Neuronal stem cell (in vitro differentiated cells): Measurements from ENCODE around the gene ITPR2.

Experiments used
- DNase-seq: peaks from one replicate; pipeline ENCODE4 v3.0.0-alpha.2; 2013; ENCODE audit warnings: low spot score
- H2AFZ ChIP-seq: one replicate; pipeline ENCODE4 v1.6.1; 2013; ENCODE audit warnings: mild to moderate bottlenecking, low read length, inconsistent platforms
- H2AK5ac ChIP-seq: 2 replicates; pipeline ENCODE4 v1.6.1; 2013; ENCODE audit warnings: low read depth, mild to moderate bottlenecking, inconsistent platforms, low read length, moderate library complexity, mixed read lengths
- H2BK120ac ChIP-seq: 2 replicates; pipeline ENCODE4 v1.6.1; 2013; ENCODE audit warnings: low read depth, mild to moderate bottlenecking, inconsistent platforms, low read length, moderate library complexity, mixed read lengths
- H2BK12ac ChIP-seq: one replicate; pipeline ENCODE4 v1.6.1; 2013; ENCODE audit warnings: low read length, inconsistent platforms
- H2BK15ac ChIP-seq: 2 replicates; pipeline ENCODE4 v1.6.1; 2013; ENCODE audit warnings: mild to moderate bottlenecking, low read length, inconsistent platforms, mixed read lengths
- H2BK5ac ChIP-seq: one replicate; pipeline ENCODE4 v1.6.1; 2013; ENCODE audit warnings: inconsistent platforms, mild to moderate bottlenecking, low read length, moderate library complexity
- H3K14ac ChIP-seq: one replicate; pipeline ENCODE4 v1.6.1; 2013; ENCODE audit warnings: low read length, inconsistent platforms
- H3K18ac ChIP-seq: 2 replicates; pipeline ENCODE4 v1.6.1; 2013; ENCODE audit warnings: low read length, inconsistent platforms
- H3K23ac ChIP-seq: 2 replicates; pipeline ENCODE4 v1.6.1; 2013; ENCODE audit warnings: low read depth, mild to moderate bottlenecking, mixed read lengths, low read length, inconsistent platforms; ENCODE audit not compliant: poor library complexity
- H3K27ac ChIP-seq: replicated peaks from 3 replicates; pipeline ENCODE4 v1.5.1; 2013; ENCODE audit warnings: low read length, inconsistent platforms
- H3K27me3 ChIP-seq, 3 experiments: 2 replicates each; pipeline ENCODE4 v1.6.1; 2013; ENCODE audit warnings: low read length in 3 of 3, mild to moderate bottlenecking in 2 of 3, inconsistent platforms in 1 of 3, low read depth in 1 of 3, mixed read lengths in 1 of 3, moderate library complexity in 1 of 3; ENCODE audit not compliant: control insufficient read depth in 3 of 3, insufficient read depth in 3 of 3
- H3K36me3 ChIP-seq, 2 donors: replicated peaks in 1 of 2; 2 replicates each; pipeline ENCODE4 v1.6.1; 2013; ENCODE audit warnings: low read length in 2 of 2; ENCODE audit not compliant: control insufficient read depth in 2 of 2, insufficient read depth in 2 of 2
- H3K4ac ChIP-seq: 2 replicates; pipeline ENCODE4 v1.6.1; 2013; ENCODE audit warnings: inconsistent platforms, mild to moderate bottlenecking, low read length, moderate library complexity
- H3K4me1 ChIP-seq, 2 donors: 1 replicate in 1 of 2; 2 replicates in 1 of 2; pipeline ENCODE4 v1.6.1; 2013; ENCODE audit warnings: low read length in 2 of 2, low read depth in 1 of 2; ENCODE audit not compliant: control insufficient read depth in 2 of 2, insufficient read depth in 1 of 2
- H3K4me2 ChIP-seq: one replicate; pipeline ENCODE4 v1.6.1; 2013; ENCODE audit warnings: mild to moderate bottlenecking, low read length, inconsistent platforms; ENCODE audit not compliant: insufficient read depth, poor library complexity, severe bottlenecking
- H3K4me3 ChIP-seq, 2 donors: 2 replicates each; pipeline ENCODE4 v1.5.1; 2013; ENCODE audit warnings: low read length in 2 of 2, mild to moderate bottlenecking in 2 of 2, inconsistent platforms in 1 of 2, moderate library complexity in 1 of 2
- H3K79me1 ChIP-seq: one replicate; pipeline ENCODE4 v1.6.1; 2013; ENCODE audit warnings: low read depth, mild to moderate bottlenecking, inconsistent platforms, low read length, moderate library complexity
- H3K9ac ChIP-seq: one replicate; pipeline ENCODE4 v1.6.1; 2013; ENCODE audit warnings: mild to moderate bottlenecking, low read depth, low read length, inconsistent platforms; ENCODE audit not compliant: poor library complexity
- H3K9me3 ChIP-seq, 2 donors: replicated peaks in 1 of 2; 2 replicates each; pipeline versions ENCODE3 to v1.6.1; 2013; ENCODE audit warnings: low read length in 2 of 2, mild to moderate bottlenecking in 2 of 2, inconsistent platforms in 1 of 2, low read depth in 1 of 2, mixed read lengths in 1 of 2, moderate library complexity in 1 of 2; ENCODE audit not compliant: control insufficient read depth in 2 of 2, insufficient read depth in 1 of 2
- H4K8ac ChIP-seq: one replicate; pipeline ENCODE4 v1.6.1; 2013; ENCODE audit warnings: low read depth, mild to moderate bottlenecking, inconsistent platforms, low read length, moderate library complexity
- H4K91ac ChIP-seq: one replicate; pipeline ENCODE4 v1.6.1; 2013; ENCODE audit warnings: low read length, low read depth, mild to moderate bottlenecking, inconsistent platforms; ENCODE audit not compliant: poor library complexity
- WGBS, 2 donors: extraction: QIAGEN DNeasy Blood & Tissue Kit; methylation state at CpG; one replicate each; pipeline ENCODE4 v1.1.7; 2013; ENCODE audit warnings: missing lambda C conversion rate in 2 of 2, mixed read lengths in 1 of 2; ENCODE audit not compliant: insufficient read length in 2 of 2, insufficient replicate concordance in 1 of 2; ENCODE audit errors: extremely low coverage in 2 of 2; 5-methylcytosine and 5-hydroxymethylcytosine counted together

ITPR2 gene

GRCh38 chr12:26401874-26402273 lies 431.1 kb downstream of the ITPR2 start:
- no peak overlapping the region for H2BK15ac ChIP-seq
- no peaks in the 10 kb centered on the region for H3K27me3 ChIP-seq
- H3K36me3 ChIP-seq, result no peaks in the 10 kb centered on the region
- no peak overlapping the region for H3K9ac ChIP-seq
- H4K8ac ChIP-seq, result no peak overlapping the region
- DNase-seq, result no peak
- H3K14ac ChIP-seq, result no peak overlapping the region
- no peak overlapping the region for H2AK5ac ChIP-seq
- H2AFZ ChIP-seq, result no peak overlapping the region
- no peak overlapping the region for H4K91ac ChIP-seq
- no peak overlapping the region for H2BK120ac ChIP-seq
- no peaks in the 10 kb centered on the region for H3K4me1 ChIP-seq
- no peak overlapping the region for H3K27ac ChIP-seq
- WGBS, 2 donors, result no CpG with 5 or more reads among the region's 1 CpG
- no peak overlapping the region for H2BK12ac ChIP-seq
- no peak overlapping the region for H3K23ac ChIP-seq
- no peak overlapping the region for H3K4ac ChIP-seq
- H3K9me3 ChIP-seq, result peaks cover 0 to 2% of the 10 kb centered on the region in 2 donors
- no peak overlapping the region for H3K4me2 ChIP-seq
- no peak overlapping the region for H3K4me3 ChIP-seq
- H3K79me1 ChIP-seq, result no peaks in the 10 kb centered on the region
- H3K18ac ChIP-seq, result no peak overlapping the region
- H2BK5ac ChIP-seq, result no peak overlapping the region

DNA sequence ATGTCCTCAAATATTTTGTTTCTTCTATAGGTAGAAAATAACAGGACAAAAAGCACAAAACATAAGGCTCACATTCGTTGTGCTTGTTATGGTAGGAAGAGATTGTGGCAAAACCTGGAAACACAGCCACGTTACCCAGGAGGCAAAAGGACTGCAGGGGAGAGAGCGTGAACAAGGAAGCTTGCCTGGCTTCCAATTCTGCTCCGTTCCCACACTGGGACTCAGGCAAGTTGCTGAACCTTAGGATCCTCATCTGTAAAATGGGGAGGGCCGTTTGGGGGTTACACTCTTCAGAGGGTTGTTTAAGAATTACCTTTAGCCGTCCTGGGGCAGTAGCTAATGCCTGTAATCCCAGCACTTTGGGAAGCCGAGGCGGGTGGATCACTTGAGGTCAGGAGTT lies 432.4 kb downstream of the ITPR2 start:
- H3K9ac ChIP-seq, result no peak overlapping the region
- H3K27me3 ChIP-seq, result no peaks in the 10 kb centered on the region
- H3K36me3 ChIP-seq, result no peaks in the 10 kb centered on the region
- no peak for DNase-seq
- H2BK120ac ChIP-seq, result no peak overlapping the region
- H3K4me3 ChIP-seq, result no peak overlapping the region
- no peak overlapping the region for H2BK5ac ChIP-seq
- H4K8ac ChIP-seq, result no peak overlapping the region
- no peak overlapping the region for H3K27ac ChIP-seq
- no peaks in the 10 kb centered on the region for H3K4me1 ChIP-seq
- H2AFZ ChIP-seq, result no peak overlapping the region
- H4K91ac ChIP-seq, result no peak overlapping the region
- no peak overlapping the region for H2AK5ac ChIP-seq
- no peak overlapping the region for H3K23ac ChIP-seq
- H3K18ac ChIP-seq, result no peak overlapping the region
- peaks cover 0 to 2% of the 10 kb centered on the region in 2 donors for H3K9me3 ChIP-seq
- no peak overlapping the region for H2BK15ac ChIP-seq
- H3K4ac ChIP-seq, result no peak overlapping the region
- no peak overlapping the region for H3K14ac ChIP-seq
- no peak overlapping the region for H3K4me2 ChIP-seq
- H2BK12ac ChIP-seq, result no peak overlapping the region
- no peaks in the 10 kb centered on the region for H3K79me1 ChIP-seq
- WGBS, 2 donors, result no CpG with 5 or more reads among the region's 8 CpGs

- Histone ChIP-seq H3K4ac (no peak overlapping the region), H3K9me3 (peaks cover 0 to 2% of the 10 kb centered on the region in 2 donors), H3K18ac (no peak overlapping the region), H3K9ac (no peak overlapping the region), H4K8ac (no peak overlapping the region), H3K4me2 (no peak overlapping the region), H2BK5ac (no peak overlapping the region), H2AK5ac (no peak overlapping the region), H4K91ac (no peak overlapping the region), H2BK15ac (no peak overlapping the region), H3K27ac (no peak overlapping the region), H2BK12ac (no peak overlapping the region), H3K4me1 (no peaks in the 10 kb centered on the region), H3K79me1 (no peaks in the 10 kb centered on the region), H3K14ac (no peak overlapping the region), H2BK120ac (no peak overlapping the region), H2AFZ (no peak overlapping the region), H3K27me3 (no peaks in the 10 kb centered on the region), H3K23ac (no peak overlapping the region), H3K36me3 (no peaks in the 10 kb centered on the region), H3K4me3 (no peak overlapping the region)
- no peak for DNase-seq
- no CpG with 5 or more reads among the region's 1 CpG for WGBS, 2 donors
These were observed 433.6 kb downstream of the ITPR2 start for GRCh38 chr12:26399381-26399780.

- H3K23ac ChIP-seq, result no peak overlapping the region
- H2BK15ac ChIP-seq, result no peak overlapping the region
- H3K14ac ChIP-seq, result no peak overlapping the region
- no peak overlapping the region for H2AFZ ChIP-seq
- no peak for DNase-seq
- H3K79me1 ChIP-seq, result no peaks in the 10 kb centered on the region
- no CpG with 5 or more reads among the region's 3 CpGs for WGBS, 2 donors
- H3K4me1 ChIP-seq, result no peaks in the 10 kb centered on the region
- no peak overlapping the region for H2AK5ac ChIP-seq
- H4K8ac ChIP-seq, result no peak overlapping the region
- no peaks in the 10 kb centered on the region for H3K27me3 ChIP-seq
- H4K91ac ChIP-seq, result no peak overlapping the region
- no peak overlapping the region for H3K27ac ChIP-seq
- no peak overlapping the region for H3K4me3 ChIP-seq
- no peak overlapping the region for H3K9ac ChIP-seq
- no peak overlapping the region for H3K4me2 ChIP-seq
- no peaks in the 10 kb centered on the region for H3K36me3 ChIP-seq
- no peak overlapping the region for H2BK12ac ChIP-seq
- H3K18ac ChIP-seq, result no peak overlapping the region
- H2BK120ac ChIP-seq, result no peak overlapping the region
- no peak overlapping the region for H2BK5ac ChIP-seq
- peaks cover 0 to 2% of the 10 kb centered on the region in 2 donors for H3K9me3 ChIP-seq
- no peak overlapping the region for H3K4ac ChIP-seq
These were observed 436.6 kb downstream of the ITPR2 start for GRCh38 chr12:26396402-26396801.
